HG03066 (cell line): ENCODE data around the gene SECISBP2.
"Not testable (repeated sequence)": the region's sequence is repeated elsewhere in the genome, so short reads cannot be mapped to it uniquely, and the experiment has no call there.

Source experiments
- ATAC-seq: cut with Tn5 transposase; IDR thresholded peaks from one replicate; pipeline ENCODE4 v1.9.1; 2021; ENCODE audit warnings: low read depth; ENCODE audit not compliant: unreplicated experiment

Gene SECISBP2, protein sequence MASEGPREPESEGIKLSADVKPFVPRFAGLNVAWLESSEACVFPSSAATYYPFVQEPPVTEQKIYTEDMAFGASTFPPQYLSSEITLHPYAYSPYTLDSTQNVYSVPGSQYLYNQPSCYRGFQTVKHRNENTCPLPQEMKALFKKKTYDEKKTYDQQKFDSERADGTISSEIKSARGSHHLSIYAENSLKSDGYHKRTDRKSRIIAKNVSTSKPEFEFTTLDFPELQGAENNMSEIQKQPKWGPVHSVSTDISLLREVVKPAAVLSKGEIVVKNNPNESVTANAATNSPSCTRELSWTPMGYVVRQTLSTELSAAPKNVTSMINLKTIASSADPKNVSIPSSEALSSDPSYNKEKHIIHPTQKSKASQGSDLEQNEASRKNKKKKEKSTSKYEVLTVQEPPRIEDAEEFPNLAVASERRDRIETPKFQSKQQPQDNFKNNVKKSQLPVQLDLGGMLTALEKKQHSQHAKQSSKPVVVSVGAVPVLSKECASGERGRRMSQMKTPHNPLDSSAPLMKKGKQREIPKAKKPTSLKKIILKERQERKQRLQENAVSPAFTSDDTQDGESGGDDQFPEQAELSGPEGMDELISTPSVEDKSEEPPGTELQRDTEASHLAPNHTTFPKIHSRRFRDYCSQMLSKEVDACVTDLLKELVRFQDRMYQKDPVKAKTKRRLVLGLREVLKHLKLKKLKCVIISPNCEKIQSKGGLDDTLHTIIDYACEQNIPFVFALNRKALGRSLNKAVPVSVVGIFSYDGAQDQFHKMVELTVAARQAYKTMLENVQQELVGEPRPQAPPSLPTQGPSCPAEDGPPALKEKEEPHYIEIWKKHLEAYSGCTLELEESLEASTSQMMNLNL

DNA sequence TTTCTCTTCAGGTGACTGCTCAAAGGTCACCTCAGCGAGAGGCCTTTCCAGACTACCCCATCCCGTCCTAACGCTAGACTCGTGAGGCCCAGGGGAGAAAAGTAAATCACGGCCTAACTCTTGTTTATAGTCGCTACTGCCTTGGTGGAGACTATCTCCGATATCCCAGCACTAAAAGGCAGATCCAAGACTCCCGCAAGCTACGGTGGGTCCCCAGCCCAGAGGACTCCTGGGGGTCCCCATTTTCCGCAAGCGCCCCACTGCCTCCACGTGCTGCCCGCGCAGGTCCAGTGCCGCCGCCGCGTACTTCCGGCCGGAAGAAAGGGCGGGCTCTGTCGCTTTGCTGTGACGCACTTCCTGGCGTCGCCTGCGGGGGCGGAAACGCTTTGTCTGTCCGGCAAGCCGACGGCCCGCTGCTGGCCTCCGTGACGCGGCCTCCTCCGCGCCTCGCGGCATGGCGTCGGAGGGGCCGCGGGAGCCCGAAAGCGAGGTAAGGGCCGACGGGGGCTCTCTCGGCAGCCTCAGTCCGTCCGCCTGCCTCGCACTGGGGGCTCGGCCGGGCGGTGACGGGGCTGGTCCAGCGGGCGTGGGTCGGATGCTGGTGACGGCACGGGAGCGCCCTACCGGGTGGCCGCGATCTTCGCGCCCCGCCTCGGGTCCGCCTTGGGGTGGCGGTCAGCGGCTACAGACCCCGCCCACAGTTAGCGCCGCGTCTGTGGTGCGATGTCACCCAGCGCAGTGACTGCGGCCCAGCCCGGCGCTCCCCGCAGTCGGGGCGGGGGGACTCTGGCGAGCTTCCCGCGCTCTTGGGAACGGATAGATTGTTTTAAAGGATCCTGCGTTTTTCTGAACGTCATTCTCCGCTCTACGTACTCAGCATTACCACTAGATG is at the start of gene SECISBP2:
TSS of gene SECISBP2 (plus strand) at position 378 of the 892 bp plus-strand sequence. CDS start at position 455, 77 bp downstream.
- peak; percentile 86 for ATAC-seq

DNA sequence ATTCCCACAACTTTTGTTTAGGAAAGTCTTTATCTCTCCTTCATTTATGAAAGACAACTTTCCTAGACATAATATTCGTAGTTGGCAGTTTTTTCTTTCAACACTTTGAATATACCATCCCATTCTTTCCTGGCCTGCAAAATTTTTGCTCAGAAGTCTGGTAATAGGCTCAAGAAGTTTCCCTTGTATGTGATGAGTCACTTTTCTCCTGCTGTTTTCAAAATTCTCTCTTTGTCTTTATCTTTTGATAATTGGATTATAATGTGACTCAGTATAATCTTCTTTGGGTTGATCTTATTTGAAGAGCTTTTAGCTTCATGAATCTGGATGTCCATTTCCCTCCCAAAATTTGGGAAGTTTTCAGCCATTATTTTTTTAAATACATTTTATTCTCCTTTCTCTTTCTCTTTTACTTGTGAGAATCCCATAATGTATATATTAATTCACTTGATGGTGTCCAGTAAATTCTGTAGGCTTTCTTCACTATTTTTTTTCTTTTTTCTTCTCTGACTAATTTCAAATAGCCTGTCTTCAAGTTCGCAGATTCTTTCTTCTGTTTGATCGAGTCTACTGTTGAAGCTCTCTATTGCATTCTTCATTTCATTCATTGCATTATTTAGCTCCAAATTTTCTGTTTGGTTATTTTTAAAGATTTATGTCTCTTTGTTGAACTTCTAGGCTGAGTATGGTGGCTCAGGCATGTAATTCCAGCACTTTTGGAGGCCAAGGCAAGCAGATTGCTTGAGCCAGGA is 44.6 kb upstream of the SECISBP2 start:
- ATAC-seq: no peak

DNA sequence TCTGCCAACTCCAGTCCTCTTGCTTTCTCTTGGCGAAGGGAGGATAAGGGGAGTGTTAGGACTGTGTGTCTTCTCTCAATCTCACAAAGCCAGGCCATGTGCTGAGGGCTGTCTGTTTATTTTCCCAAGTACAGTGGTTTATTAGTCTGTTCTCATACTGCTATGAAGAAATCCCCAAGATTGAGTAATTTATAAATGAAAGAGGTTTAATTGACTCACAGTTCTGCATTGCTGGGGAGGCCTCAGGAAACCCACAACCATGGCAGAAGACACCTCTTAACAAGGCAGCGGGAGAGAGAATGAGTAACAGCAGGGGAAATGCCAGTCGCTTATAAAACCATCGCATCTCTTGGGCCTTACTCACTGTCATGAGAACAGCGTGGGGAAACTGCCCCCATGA is 43.5 kb upstream of the SECISBP2 start:
- no peak for ATAC-seq

DNA sequence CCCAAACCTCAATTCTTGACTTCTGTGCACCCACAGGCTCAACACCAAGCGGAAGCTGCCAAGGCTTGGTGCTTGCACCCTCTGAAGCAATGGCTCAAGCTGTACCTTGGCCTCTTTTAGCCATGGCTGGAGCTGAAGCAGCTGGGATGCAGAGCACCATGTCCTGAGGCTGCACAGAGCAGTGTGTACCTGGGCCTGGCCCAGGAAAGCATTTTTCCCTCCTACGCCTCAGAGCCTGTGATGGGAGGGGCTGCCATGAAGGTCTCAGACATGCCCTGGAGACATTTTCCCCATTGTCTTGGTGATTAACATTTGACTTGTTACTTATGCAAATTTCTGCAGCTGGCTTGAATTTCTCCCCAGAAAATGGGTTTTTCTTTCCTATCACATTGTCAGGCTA is 42.3 kb upstream of the SECISBP2 start:
- not testable (repeated sequence) for ATAC-seq

DNA sequence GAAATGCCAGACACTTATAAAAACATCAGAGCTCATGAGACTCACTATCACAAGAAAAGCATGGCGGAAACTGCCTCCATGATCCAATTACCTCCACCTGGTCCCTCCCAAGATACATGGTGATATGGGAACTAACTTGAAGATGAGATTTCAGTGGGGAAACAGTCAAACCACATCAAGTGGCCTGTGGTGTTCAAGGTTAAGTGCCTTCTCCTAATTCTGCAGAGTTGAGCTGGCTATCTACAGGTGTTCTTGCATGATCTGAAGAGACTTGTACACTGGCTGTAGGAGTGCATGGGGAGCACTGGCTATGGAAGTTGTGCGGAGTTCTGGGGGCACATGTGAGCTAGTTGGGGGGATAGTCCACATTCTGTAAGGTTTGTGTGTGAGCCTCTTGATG is 41.3 kb upstream of the SECISBP2 start:
- ATAC-seq: no peak

DNA sequence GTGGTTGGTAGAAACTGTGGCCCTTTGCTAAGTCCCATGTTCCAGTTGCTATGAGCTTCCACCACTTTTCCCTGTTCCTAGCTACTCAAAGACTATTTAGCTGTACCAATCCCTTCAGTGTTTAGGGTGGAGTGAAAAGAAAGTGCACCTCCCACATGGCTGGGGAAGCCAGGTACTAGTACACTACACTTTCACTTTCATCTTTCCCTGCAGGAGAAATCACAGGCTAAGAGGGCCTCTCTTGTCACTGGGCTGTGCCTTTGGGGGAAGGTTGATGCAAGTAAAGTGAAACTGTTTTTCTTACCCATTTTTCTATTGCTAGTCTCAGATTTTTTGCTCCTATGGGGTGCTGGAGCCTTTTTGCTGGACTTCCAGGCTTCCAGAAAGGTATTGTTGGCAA is 40.8 kb upstream of the SECISBP2 start:
- no peak for ATAC-seq

DNA sequence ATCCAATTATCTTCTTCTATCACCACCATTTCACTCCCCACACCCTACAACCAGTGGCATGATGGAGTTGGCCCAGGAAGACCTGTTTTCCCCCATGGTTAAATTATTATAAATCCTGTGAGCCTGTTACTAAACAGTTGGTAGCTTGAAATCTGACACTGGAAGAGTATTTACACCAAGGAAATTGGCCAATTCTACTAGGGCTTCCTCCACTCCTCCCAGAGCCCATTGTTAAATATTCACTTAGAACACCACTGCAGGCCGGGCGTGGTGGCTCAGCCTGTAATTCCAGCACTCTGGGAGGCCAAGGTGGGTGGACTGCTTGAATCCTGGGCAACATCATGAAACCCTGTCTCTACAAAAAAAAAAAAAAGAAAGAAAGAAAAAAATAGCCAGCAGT is 39.7 kb upstream of the SECISBP2 start:
- no peak for ATAC-seq

DNA sequence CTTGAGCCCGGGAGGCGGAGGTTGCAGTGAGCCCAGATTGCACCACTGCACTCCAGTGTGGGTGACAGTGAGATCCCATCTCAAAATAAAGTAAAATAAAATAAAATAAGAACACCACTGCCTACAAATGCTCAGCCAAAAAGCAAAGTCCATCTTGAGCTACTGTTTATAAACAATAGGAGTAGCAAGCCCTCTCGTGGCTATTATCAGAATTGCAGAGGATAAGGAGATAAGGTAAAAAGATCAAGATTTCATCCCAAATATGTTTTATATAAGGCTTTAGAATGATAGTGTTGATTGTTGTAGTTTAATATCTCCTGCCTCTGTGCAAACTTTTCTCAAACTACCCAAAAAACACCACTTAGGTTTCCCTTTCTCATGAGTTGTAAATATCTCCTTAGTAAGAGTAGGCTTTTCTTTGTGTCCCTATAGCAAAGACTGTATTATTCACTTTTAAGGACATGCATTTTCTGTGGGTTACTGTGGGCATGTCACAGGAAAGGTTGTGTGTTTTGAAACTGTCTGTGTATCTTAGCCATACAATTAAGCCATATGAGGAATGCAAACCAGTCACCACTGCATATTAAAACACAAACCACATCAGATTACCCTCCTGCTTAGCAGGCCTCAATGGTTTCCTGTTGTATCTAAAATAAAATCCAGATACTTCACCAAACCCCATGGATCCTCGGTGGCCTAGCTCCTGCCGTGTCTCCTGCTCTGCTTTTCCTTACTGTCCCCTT is 39.1 kb upstream of the SECISBP2 start:
- ATAC-seq: no peak

DNA sequence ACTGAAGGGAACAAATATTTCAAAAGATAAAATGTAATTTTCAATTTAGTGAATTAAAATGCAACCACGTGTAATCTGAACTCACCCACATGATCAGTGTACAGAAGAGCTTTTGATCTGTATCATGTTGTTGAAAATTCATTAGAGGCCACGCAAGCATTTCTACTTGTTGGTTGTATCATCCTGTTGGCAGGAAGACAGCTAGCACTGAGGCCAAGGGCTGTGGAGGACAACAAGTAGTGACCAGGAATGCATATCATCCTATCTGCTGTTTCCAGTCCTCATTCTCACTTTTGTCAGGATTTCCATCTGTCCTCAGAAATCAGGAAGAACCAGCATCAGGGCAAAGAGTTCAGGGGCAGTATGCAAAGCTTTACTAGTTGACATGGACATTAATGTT is 37.2 kb upstream of the SECISBP2 start:
- ATAC-seq: no peak

DNA sequence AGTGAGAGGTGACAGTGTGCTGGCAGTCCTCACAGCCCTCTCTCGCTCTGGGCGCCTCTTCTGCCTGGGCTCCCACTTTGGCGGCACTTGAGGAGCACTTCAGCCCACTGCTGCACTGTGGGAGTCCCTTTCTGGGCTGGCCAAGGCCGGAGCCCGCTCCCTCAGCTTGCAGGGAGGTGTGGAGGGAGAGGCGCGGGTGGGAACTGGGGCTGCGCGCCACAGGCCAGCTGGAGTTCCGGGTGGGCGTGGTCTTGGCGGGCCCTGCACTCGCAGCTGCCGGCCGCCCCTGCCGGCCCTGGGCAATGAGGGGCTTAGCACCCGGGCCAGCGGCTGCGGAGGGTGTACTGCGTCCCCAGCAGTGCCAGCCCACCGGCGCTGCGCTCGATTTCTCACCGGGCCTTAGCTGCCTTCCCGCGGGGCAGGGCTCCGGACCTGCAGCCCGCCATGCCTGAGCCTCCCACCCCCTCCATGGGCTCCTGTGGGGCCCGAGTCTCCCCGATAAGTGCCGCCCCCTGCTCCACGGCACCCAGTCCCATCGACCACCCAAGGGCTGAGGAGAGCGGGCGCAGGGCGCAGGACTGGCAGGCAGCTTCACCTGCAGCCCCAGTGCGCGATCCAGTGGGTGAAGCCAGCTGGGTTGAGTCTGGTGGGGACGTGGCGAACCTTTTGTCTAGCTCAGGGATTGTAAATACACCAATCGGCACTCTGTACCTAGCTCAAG is 35.9 kb upstream of the SECISBP2 start:
- not testable (repeated sequence) for ATAC-seq

DNA sequence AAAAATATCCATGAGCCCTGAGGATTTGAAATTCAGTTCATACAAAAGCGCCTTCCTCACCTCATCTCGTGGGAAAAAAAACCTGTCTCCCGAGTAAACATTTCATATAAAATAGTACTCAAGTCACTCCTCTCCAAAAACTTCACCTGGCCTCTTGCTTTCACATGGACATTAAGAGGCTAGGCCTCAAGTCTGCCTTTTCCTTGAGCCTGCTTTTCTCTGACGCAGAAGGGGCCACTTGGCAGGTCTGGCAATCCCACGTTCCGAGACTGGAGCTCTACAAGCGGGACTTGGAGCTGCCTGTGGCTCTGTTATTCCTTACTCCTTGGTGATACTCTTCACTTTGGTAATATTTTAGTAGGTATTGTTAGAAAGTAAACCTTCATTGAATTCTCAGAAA is 34.2 kb upstream of the SECISBP2 start:
- ATAC-seq: no peak

DNA sequence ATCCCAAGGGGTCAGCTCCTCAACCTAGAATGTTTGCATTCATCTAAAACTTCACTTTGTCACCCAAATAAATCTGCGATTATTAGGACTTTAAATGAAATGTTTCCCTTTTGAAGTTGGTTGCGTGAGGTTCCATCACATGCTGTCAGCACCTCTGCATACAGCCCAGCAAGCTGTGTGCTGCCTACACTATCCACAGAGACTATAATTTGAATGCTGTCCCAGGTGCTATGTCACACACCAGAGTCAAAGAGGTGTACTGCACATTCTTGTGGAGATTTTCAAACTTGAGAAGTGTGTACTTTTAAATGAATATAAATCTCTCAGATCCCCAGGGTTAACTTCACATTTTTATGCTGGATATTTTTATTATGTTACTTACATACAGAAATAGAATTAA is 26.6 kb upstream of the SECISBP2 start:
- no peak for ATAC-seq

DNA sequence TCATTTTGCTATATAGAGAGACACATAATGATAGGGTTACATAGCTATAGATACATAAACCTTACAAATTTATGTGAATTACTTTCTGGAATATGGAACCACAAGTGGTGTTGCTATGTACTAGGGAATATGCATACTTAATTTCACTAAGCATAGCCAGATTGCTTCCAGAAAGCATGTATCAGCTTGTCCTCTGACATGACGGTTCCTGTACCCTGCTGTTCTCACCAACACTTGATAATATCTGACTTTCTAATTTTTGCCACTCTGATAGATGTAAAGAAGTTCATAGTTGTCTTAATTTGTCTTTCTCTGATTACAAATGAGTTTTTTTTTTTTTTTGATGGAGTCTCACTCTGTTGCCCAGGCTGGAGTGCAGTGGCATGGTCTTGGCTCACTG is 25.3 kb upstream of the SECISBP2 start:
- ATAC-seq: no peak

DNA sequence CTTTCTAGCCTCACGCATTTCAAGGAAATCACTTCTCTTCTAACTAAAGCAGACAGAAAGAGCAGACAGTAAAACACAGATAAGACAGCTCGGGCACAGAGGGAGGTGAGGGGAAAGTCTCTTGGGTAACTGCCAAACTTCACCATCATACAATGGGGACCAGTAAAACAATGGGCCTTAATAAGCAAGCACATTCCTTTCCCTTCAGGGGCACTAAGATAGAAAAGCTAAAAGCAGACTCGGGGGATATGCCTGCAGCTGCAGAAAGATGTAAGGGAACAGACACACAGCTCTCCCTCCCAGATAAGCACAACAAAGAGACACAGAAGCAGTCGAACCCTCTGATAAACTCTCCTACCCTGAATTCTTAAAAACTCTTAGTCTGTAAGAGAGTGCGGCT is 22.9 kb upstream of the SECISBP2 start:
- no peak for ATAC-seq

DNA sequence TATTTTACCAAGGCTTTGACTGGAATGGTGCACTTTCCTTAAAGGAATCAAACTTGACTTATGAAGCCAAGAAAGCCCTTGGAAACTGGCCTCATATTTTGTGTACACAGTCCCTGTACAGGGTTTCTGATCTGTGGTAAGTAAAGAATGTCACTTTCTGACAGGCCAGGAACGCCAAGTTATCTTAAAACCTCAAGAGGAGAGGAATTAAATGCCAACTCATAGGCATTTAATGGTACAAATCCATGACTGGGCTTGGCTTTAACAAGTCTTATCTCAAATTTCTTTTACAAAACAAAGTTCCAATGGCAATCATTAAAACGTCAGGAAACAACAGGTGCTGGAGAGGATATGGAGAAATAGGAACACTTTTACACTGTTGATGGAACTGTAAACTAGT is 16.3 kb upstream of the SECISBP2 start:
- not testable (repeated sequence) for ATAC-seq

DNA sequence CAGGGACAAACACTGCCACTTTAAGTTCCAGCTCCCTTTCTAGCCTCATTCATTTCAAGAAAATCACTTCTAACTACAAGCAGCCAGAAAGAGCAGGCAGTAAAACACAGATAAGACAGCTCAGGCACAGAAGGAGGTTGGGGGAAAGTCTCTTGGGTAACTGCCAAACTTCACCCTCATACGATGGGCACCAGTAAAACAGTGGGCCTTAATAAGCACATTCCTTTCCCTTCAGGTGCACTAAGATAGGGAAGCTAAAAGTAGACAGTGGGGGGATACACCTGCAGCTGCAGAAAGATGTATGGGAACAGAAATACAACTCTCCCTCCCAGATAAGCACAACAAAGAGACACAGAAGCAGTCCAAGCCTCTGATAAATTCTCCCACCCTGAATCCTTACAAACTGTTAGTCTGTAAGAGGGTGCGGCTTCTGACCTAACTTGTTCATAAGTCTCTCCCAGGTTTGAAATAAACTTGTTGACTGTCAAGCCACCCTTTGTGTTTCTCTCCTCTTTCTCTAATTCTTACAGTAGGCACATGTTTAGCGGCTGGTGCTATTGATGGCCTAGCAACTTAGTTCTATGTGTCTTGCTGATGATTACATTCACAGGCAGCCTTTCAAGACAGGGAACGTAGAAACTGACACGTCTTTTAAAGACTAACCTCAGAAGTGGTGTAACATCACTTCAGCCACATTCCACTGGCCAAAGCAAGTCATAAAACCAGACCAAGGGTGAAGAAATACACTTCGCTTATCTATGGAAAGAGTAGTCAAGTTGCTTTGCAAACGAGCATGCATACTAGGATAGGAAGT is 14.1 kb upstream of the SECISBP2 start:
- no peak for ATAC-seq

DNA sequence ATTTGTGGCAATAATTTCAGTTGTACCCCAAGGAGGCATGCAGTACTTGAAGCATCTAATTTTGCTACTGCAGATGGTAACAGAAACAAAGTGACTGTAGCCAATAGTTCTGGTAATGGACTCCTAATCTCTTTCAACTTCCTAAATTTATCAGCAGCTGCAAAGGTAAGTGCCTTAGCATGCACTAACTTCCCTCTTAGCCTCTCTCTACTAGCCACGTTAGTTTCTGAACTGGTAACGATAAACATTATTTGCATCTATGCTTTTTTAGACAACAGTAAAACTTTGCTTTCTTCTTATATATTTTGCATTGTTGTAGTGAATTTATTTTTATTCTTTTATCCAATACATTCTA is 13.5 kb upstream of the SECISBP2 start:
- ATAC-seq: no peak

DNA sequence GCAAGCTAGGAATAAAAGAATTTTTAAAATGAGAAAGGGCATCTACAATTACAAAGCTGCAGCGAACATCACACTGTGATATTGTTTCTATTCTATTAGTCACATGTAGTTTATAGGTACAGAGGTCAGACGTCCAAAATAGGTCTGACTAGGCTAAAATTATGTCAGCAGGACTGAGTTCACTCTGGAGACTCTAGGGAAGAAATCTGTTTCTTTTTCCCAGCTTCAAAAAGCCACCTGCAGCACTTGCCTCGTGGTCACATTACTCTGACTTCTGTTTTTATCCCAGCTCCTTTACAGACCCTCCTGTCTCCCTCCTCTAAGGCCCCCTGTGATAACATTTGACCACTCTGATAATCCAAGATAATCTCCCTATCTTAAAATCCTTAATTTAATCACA is 12.4 kb upstream of the SECISBP2 start:
- ATAC-seq: no peak
